ENCODE results near the gene ZBTB47.

- TF ChIP-seq POLR2A (IDR thresholded peaks at IDR 0.05), result no peak
- TF ChIP-seq, protein P1, sequence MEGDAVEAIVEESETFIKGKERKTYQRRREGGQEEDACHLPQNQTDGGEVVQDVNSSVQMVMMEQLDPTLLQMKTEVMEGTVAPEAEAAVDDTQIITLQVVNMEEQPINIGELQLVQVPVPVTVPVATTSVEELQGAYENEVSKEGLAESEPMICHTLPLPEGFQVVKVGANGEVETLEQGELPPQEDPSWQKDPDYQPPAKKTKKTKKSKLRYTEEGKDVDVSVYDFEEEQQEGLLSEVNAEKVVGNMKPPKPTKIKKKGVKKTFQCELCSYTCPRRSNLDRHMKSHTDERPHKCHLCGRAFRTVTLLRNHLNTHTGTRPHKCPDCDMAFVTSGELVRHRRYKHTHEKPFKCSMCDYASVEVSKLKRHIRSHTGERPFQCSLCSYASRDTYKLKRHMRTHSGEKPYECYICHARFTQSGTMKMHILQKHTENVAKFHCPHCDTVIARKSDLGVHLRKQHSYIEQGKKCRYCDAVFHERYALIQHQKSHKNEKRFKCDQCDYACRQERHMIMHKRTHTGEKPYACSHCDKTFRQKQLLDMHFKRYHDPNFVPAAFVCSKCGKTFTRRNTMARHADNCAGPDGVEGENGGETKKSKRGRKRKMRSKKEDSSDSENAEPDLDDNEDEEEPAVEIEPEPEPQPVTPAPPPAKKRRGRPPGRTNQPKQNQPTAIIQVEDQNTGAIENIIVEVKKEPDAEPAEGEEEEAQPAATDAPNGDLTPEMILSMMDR (IDR thresholded peaks at IDR 0.05), result no peak
Measured at GRCh38 chr3:42655331-42655888, 1.9 kb downstream of the ZBTB47 start.

All from thyroid gland (tissue), 4 donors.